Mononuclear cell (primary cell): ENCODE results near the gene MAD1L1. TPM values are rescaled to one million over a fixed set of nuclear protein-coding genes. Genes with fewer than 3 reads are reported as not detected.

ENCODE experiments used
- H3K27me3 ChIP-seq: 2 replicates; pipeline ENCODE4 v1.6.0; 2011; ENCODE audit warnings: low read length, control low read depth; ENCODE audit not compliant: insufficient read depth
- H3K4me1 ChIP-seq: 2 replicates; pipeline ENCODE4 v1.5.1; 2011; ENCODE audit warnings: mild to moderate bottlenecking, low read length, control low read depth; ENCODE audit not compliant: insufficient read depth
- H3K4me3 ChIP-seq: 2 replicates; pipeline ENCODE4 v1.5.1; 2011; ENCODE audit warnings: mild to moderate bottlenecking, low read length, moderate library complexity
- H3K9me3 ChIP-seq: 2 replicates; pipeline ENCODE4 v1.5.1; 2011; ENCODE audit warnings: low read depth, mild to moderate bottlenecking, control low read depth, low read length
- total RNA-seq: library from RNA; depleted of rRNA; stranded (reverse); fragments of >200 nt; gene quantifications from one replicate; pipeline ENCODE4 v1.2.3, GENCODE V29; 2012

The MAD1L1 gene
- total RNA-seq, 1 donor: 74.2 TPM

GRCh38 chr7:2018569-2019460 lies 213.9 kb downstream of the MAD1L1 start:
- H3K4me3 ChIP-seq: peak overlapping the region; percentile 20
- H3K27me3 ChIP-seq: no peaks in the 10 kb centered on the region
- no peaks in the 10 kb centered on the region for H3K9me3 ChIP-seq
- peaks cover 43% of the 10 kb centered on the region for H3K4me1 ChIP-seq

- H3K4me1 ChIP-seq: peaks cover 40% of the 10 kb centered on the region
- no peak overlapping the region for H3K4me3 ChIP-seq
- no peaks in the 10 kb centered on the region for H3K9me3 ChIP-seq
- no peaks in the 10 kb centered on the region for H3K27me3 ChIP-seq
Measured at GRCh38 chr7:2017914-2018568, 214.7 kb downstream of the MAD1L1 start.

GRCh38 chr7:2017481-2017891 lies 215.3 kb downstream of the MAD1L1 start:
- Histone ChIP-seq H3K4me1 (peaks cover 40% of the 10 kb centered on the region), H3K9me3 (no peaks in the 10 kb centered on the region)

GRCh38 chr7:2016761-2017480 lies 215.8 kb downstream of the MAD1L1 start:
- H3K4me3 ChIP-seq: no peak overlapping the region
- H3K9me3 ChIP-seq: no peaks in the 10 kb centered on the region
- H3K4me1 ChIP-seq: peaks cover 40% of the 10 kb centered on the region
- no peaks in the 10 kb centered on the region for H3K27me3 ChIP-seq

More at GRCh38 chr7:2017481-2017891, 215.3 kb downstream of the MAD1L1 start:
- Histone ChIP-seq H3K27me3 (no peaks in the 10 kb centered on the region), H3K4me3 (no peak overlapping the region)

GRCh38 chr7:2016021-2016631 lies 216.6 kb downstream of the MAD1L1 start:
- H3K9me3 ChIP-seq: no peaks in the 10 kb centered on the region

GRCh38 chr7:2015251-2015871 lies 217.4 kb downstream of the MAD1L1 start:
- H3K27me3 ChIP-seq: no peaks in the 10 kb centered on the region
- H3K4me1 ChIP-seq: peaks cover 28% of the 10 kb centered on the region
- H3K4me3 ChIP-seq: no peak overlapping the region
- no peaks in the 10 kb centered on the region for H3K9me3 ChIP-seq

More at GRCh38 chr7:2016021-2016631, 216.6 kb downstream of the MAD1L1 start:
- Histone ChIP-seq H3K4me3 (no peak overlapping the region), H3K27me3 (no peaks in the 10 kb centered on the region), H3K4me1 (peaks cover 36% of the 10 kb centered on the region)

GRCh38 chr7:2014391-2015241 lies 218.1 kb downstream of the MAD1L1 start:
- Histone ChIP-seq H3K4me3 (no peak overlapping the region), H3K9me3 (no peaks in the 10 kb centered on the region), H3K27me3 (no peaks in the 10 kb centered on the region), H3K4me1 (peaks cover 21% of the 10 kb centered on the region)

GRCh38 chr7:2013381-2014311 lies 219.1 kb downstream of the MAD1L1 start:
- Histone ChIP-seq H3K4me1 (peaks cover 11% of the 10 kb centered on the region), H3K4me3 (no peak overlapping the region), H3K9me3 (no peaks in the 10 kb centered on the region), H3K27me3 (no peaks in the 10 kb centered on the region)

GRCh38 chr7:2012981-2013380 lies 219.8 kb downstream of the MAD1L1 start:
- no peaks in the 10 kb centered on the region for H3K27me3 ChIP-seq
- no peak overlapping the region for H3K4me3 ChIP-seq
- H3K4me1 ChIP-seq: peaks cover 4% of the 10 kb centered on the region
- no peaks in the 10 kb centered on the region for H3K9me3 ChIP-seq

- Histone ChIP-seq H3K4me1 (no peaks in the 10 kb centered on the region), H3K27me3 (no peaks in the 10 kb centered on the region), H3K9me3 (no peaks in the 10 kb centered on the region), H3K4me3 (no peak overlapping the region)
Measured at GRCh38 chr7:2012044-2012900, 220.5 kb downstream of the MAD1L1 start.

GRCh38 chr7:2011266-2012043 lies 221.3 kb downstream of the MAD1L1 start:
- H3K4me1 ChIP-seq: no peaks in the 10 kb centered on the region
- H3K4me3 ChIP-seq: no peak overlapping the region
- no peaks in the 10 kb centered on the region for H3K27me3 ChIP-seq
- no peaks in the 10 kb centered on the region for H3K9me3 ChIP-seq
